Thyroid gland (tissue), 4 donors: ENCODE data around the gene PDCL2.

Source experiments
- POLR2A ChIP-seq, 2 donors: fragments of 450-650 bp; IDR thresholded peaks; one replicate each; pipeline ENCODE4 v1.6.1; 2017; ENCODE audit warnings: antibody characterized with exemption in 2 of 2, mild to moderate bottlenecking in 2 of 2, moderate library complexity in 1 of 2
- TF ChIP-seq, protein P1 (sequence below), 6 experiments: fragments of 200-600 bp in 3 of 6; fragments of 450-650 bp in 3 of 6; sonication (generic) in 3 of 6; IDR thresholded peaks; one replicate each; pipeline ENCODE4 v1.5.1; 2016 to 2019; ENCODE audit warnings: antibody characterized with exemption in 6 of 6, mild to moderate bottlenecking in 2 of 6, inconsistent platforms in 1 of 6, moderate library complexity in 1 of 6

- TF ChIP-seq POLR2A (IDR thresholded peaks at IDR 0.05), result no peak
- TF ChIP-seq, protein P1, sequence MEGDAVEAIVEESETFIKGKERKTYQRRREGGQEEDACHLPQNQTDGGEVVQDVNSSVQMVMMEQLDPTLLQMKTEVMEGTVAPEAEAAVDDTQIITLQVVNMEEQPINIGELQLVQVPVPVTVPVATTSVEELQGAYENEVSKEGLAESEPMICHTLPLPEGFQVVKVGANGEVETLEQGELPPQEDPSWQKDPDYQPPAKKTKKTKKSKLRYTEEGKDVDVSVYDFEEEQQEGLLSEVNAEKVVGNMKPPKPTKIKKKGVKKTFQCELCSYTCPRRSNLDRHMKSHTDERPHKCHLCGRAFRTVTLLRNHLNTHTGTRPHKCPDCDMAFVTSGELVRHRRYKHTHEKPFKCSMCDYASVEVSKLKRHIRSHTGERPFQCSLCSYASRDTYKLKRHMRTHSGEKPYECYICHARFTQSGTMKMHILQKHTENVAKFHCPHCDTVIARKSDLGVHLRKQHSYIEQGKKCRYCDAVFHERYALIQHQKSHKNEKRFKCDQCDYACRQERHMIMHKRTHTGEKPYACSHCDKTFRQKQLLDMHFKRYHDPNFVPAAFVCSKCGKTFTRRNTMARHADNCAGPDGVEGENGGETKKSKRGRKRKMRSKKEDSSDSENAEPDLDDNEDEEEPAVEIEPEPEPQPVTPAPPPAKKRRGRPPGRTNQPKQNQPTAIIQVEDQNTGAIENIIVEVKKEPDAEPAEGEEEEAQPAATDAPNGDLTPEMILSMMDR (IDR thresholded peaks at IDR 0.05), result no peak
These were observed 26.6 kb upstream of the PDCL2 start for GRCh38 chr4:55618546-55619143.
